SK-N-SH treated with all-trans-retinoic acid at 6 μM for 48 hours (cell line): Measurements from ENCODE around the gene OR8U1.

ENCODE experiments used
- ATAC-seq: fragments of 200-7000 bp; cut with Tn5 transposase; 3 replicates; pipeline ENCODE4 v1.9.1; 2020; ENCODE audit warnings: mild to moderate bottlenecking, moderate library complexity
- ARNTL ChIP-seq: fragments of 450-650 bp; formaldehyde crosslinking; IDR thresholded peaks from 2 replicates; pipeline ENCODE4 v1.5.0; 2020; ENCODE audit warnings: low read depth, mild to moderate bottlenecking, moderate library complexity, borderline replicate concordance
- BACH2 ChIP-seq: fragments of 250-450 bp; sonication (Bioruptor Pico); IDR thresholded peaks from 2 replicates; pipeline ENCODE4 v1.9.0; 2021; ENCODE audit warnings: mild to moderate bottlenecking, borderline replicate concordance
- CSDC2 ChIP-seq: fragments of 250-450 bp; sonication (Bioruptor Pico); IDR thresholded peaks from 2 replicates; pipeline ENCODE4 v1.5.0; 2020; ENCODE audit warnings: mild to moderate bottlenecking, moderate library complexity
- ESRRG ChIP-seq: fragments of 250-450 bp; sonication (Bioruptor Pico); IDR thresholded peaks from 2 replicates; pipeline ENCODE4 v1.6.1; 2021; ENCODE audit warnings: mild to moderate bottlenecking
- ISL1 ChIP-seq: fragments of 250-450 bp; sonication (Bioruptor Pico); IDR thresholded peaks from 2 replicates; pipeline ENCODE4 v2.1.2; 2022; ENCODE audit warnings: mild to moderate bottlenecking, moderate library complexity
- OSR1 ChIP-seq: fragments of 250-450 bp; sonication (Bioruptor Pico); IDR thresholded peaks from 2 replicates; pipeline ENCODE4 v1.8.0; 2022; ENCODE audit warnings: moderate library complexity, mild to moderate bottlenecking, inconsistent platforms
- PPARA ChIP-seq: fragments of 250-450 bp; sonication (Bioruptor Pico); IDR thresholded peaks from 2 replicates; pipeline ENCODE4 v1.5.0; 2020; ENCODE audit warnings: mild to moderate bottlenecking, borderline replicate concordance
- RARB ChIP-seq: fragments of 250-450 bp; sonication (Bioruptor Pico); IDR thresholded peaks from 2 replicates; pipeline ENCODE4 v1.8.0; 2021; ENCODE audit warnings: mild to moderate bottlenecking, moderate library complexity
- SNAI2 ChIP-seq: fragments of 250-450 bp; sonication (Bioruptor Pico); IDR thresholded peaks from 2 replicates; pipeline ENCODE4 v1.5.0; 2020; ENCODE audit warnings: mild to moderate bottlenecking, moderate library complexity
- TCF4 ChIP-seq: fragments of 250-450 bp; sonication (Bioruptor Pico); IDR thresholded peaks from 2 replicates; pipeline ENCODE4 v1.8.0; 2021; ENCODE audit warnings: mild to moderate bottlenecking, moderate library complexity, borderline replicate concordance
- TOX ChIP-seq: fragments of 250-450 bp; sonication (Bioruptor Pico); IDR thresholded peaks from 2 replicates; pipeline ENCODE4 v1.8.0; 2021; ENCODE audit warnings: mild to moderate bottlenecking, moderate library complexity, borderline replicate concordance
- ZC3H10 ChIP-seq: fragments of 250-450 bp; sonication (Bioruptor Pico); IDR thresholded peaks from 2 replicates; pipeline ENCODE4 v1.5.1; 2021; ENCODE audit warnings: mild to moderate bottlenecking, moderate library complexity
- ZFP3 ChIP-seq: fragments of 250-450 bp; sonication (Bioruptor Pico); IDR thresholded peaks from 2 replicates; pipeline ENCODE4 v1.5.0; 2020; ENCODE audit warnings: mild to moderate bottlenecking, moderate library complexity
- ZFP30 ChIP-seq: fragments of 450-650 bp; formaldehyde crosslinking; IDR thresholded peaks from 2 replicates; pipeline ENCODE4 v1.5.0; 2022; ENCODE audit warnings: mild to moderate bottlenecking, moderate library complexity
- ZNF565 ChIP-seq: fragments of 450-650 bp; formaldehyde crosslinking; conservative IDR thresholded peaks from 2 replicates; pipeline ENCODE4 v1.5.0; 2020; ENCODE audit warnings: low read depth, mild to moderate bottlenecking, moderate library complexity
- ZNF70 ChIP-seq: fragments of 450-650 bp; formaldehyde crosslinking; IDR thresholded peaks from 2 replicates; pipeline ENCODE4 v1.5.0; 2020; ENCODE audit warnings: mild to moderate bottlenecking, moderate library complexity
- TF ChIP-seq, protein P1 (sequence below): fragments of 250-450 bp; sonication (Bioruptor Pico); IDR thresholded peaks from 2 replicates; pipeline ENCODE4 v1.5.1; 2020; ENCODE audit warnings: low read depth, mild to moderate bottlenecking, moderate library complexity
- TF ChIP-seq, protein P2 (sequence below): fragments of 250-450 bp; sonication (Bioruptor Pico); IDR thresholded peaks from 2 replicates; pipeline ENCODE4 v1.5.0; 2020; ENCODE audit warnings: mild to moderate bottlenecking, moderate library complexity
- TF ChIP-seq, protein P3 (sequence below): fragments of 250-450 bp; sonication (Bioruptor Pico); IDR thresholded peaks from 2 replicates; pipeline ENCODE4 v1.8.0; 2020; ENCODE audit warnings: mild to moderate bottlenecking, moderate library complexity, borderline replicate concordance
- TF ChIP-seq, protein P4 (sequence below): fragments of 250-450 bp; sonication (Bioruptor Pico); IDR thresholded peaks from 2 replicates; pipeline ENCODE4 v1.8.0; 2021; ENCODE audit warnings: low read depth, mild to moderate bottlenecking, moderate library complexity, borderline replicate concordance
- TF ChIP-seq, protein P5 (sequence below): fragments of 250-450 bp; sonication (Bioruptor Pico); IDR thresholded peaks from 2 replicates; pipeline ENCODE4 v1.5.1; 2021; ENCODE audit warnings: mild to moderate bottlenecking, moderate library complexity

The OR8U1 gene

DNA sequence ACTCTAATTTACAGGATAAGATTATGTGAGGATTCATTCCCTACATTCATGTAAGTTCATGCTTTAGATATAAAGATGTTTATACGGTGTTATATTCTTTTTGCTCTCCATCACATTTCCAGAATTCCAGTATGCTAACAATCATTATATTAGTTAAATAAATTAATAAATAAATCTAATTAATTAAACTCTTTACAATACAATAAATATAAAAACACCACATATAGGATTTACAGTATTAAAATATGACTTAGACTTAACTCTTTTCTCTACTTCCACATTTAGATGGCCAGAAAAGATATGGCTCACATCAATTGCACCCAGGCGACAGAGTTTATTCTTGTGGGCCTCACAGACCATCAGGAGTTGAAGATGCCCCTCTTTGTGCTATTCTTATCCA is at the start of gene OR8U1:
OR8U1 (plus strand) TSS at position 301 of the 400 bp plus-strand sequence; CDS start at position 301, 0 bp downstream.
- ATAC-seq, result no peak
- TF ChIP-seq RARB, result no peak
- TF ChIP-seq ARNTL (CRISPR knock-in tag), result no peak
- TF ChIP-seq TCF4 (CRISPR knock-in tag), result no peak
- no peak for TF ChIP-seq CSDC2 (CRISPR knock-in tag)
- no peak for TF ChIP-seq SNAI2
- TF ChIP-seq, protein P1, sequence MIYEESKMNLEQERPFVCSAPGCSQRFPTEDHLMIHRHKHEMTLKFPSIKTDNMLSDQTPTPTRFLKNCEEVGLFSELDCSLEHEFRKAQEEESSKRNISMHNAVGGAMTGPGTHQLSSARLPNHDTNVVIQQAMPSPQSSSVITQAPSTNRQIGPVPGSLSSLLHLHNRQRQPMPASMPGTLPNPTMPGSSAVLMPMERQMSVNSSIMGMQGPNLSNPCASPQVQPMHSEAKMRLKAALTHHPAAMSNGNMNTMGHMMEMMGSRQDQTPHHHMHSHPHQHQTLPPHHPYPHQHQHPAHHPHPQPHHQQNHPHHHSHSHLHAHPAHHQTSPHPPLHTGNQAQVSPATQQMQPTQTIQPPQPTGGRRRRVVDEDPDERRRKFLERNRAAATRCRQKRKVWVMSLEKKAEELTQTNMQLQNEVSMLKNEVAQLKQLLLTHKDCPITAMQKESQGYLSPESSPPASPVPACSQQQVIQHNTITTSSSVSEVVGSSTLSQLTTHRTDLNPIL (CRISPR knock-in tag), result no peak

DNA sequence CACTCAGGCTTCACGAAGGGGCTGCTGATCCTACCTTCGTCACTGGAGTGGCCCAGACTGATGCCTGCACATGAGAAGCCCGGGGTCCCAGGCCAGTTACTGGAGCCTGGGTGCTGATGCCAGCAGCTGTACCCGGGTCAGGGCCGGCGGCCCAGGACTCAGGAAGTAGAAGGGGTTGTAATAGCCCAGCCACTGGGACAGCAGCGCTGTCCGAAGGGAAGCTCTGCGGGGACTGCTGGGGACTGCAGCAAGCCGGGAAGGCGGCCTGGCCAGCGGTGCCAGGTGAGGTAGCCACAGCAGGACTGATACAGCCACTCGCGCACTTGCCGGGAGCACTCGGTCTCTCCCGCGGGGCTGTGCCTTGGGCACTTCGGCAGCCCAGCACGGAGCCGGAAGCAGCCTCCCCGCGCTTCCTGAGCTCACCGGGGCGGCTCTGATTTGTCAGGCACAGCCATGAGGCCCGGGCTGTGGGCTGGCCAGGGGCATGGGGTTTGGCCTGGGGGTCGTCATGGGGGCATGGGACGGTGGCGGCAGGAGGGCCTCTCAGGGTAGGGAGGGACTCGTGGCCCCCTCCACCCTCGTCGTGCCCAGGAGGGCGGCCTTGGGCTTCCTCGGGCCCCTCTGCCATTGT is 43.4 kb upstream of the OR8U1 start:
- peak; percentile 85 for ATAC-seq

DNA sequence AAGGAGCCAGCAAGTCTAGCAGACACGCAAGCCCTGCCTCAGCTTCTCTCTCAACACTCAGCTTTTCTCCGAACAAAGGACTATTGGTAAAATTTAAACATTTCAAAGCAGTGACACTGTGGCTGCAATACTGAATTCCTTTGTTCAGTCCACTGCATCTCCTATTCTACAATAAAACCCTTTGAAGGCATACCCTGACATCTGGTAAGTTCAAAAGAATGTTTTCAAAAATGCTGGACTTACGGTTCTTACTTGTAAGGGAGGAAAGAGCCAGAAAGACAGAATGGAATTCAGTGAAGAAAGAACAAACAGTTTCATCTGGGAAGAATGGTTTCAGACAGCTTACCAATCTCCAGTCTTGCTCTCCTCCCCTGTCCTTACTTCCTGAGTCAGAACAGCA is 42.3 kb upstream of the OR8U1 start:
- no peak for ATAC-seq
- no peak for TF ChIP-seq ESRRG (CRISPR knock-in tag)
- TF ChIP-seq OSR1 (CRISPR knock-in tag), result no peak
- TF ChIP-seq, protein P2, sequence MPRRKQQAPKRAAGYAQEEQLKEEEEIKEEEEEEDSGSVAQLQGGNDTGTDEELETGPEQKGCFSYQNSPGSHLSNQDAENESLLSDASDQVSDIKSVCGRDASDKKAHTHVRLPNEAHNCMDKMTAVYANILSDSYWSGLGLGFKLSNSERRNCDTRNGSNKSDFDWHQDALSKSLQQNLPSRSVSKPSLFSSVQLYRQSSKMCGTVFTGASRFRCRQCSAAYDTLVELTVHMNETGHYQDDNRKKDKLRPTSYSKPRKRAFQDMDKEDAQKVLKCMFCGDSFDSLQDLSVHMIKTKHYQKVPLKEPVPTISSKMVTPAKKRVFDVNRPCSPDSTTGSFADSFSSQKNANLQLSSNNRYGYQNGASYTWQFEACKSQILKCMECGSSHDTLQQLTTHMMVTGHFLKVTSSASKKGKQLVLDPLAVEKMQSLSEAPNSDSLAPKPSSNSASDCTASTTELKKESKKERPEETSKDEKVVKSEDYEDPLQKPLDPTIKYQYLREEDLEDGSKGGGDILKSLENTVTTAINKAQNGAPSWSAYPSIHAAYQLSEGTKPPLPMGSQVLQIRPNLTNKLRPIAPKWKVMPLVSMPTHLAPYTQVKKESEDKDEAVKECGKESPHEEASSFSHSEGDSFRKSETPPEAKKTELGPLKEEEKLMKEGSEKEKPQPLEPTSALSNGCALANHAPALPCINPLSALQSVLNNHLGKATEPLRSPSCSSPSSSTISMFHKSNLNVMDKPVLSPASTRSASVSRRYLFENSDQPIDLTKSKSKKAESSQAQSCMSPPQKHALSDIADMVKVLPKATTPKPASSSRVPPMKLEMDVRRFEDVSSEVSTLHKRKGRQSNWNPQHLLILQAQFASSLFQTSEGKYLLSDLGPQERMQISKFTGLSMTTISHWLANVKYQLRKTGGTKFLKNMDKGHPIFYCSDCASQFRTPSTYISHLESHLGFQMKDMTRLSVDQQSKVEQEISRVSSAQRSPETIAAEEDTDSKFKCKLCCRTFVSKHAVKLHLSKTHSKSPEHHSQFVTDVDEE (CRISPR knock-in tag), result no peak
- TF ChIP-seq, protein P1 (CRISPR knock-in tag), result no peak
- no peak for TF ChIP-seq PPARA
- no peak for TF ChIP-seq ZC3H10
- TF ChIP-seq TOX (CRISPR knock-in tag), result no peak
- no peak for TF ChIP-seq ZFP30 (CRISPR knock-in tag)
- no peak for TF ChIP-seq ZFP3 (CRISPR knock-in tag)
- TF ChIP-seq RARB, result no peak
- no peak for TF ChIP-seq BACH2 (CRISPR knock-in tag)
- no peak for TF ChIP-seq ZNF70 (CRISPR knock-in tag)
- no peak for TF ChIP-seq ZNF565 (CRISPR knock-in tag)
- TF ChIP-seq, protein P3, sequence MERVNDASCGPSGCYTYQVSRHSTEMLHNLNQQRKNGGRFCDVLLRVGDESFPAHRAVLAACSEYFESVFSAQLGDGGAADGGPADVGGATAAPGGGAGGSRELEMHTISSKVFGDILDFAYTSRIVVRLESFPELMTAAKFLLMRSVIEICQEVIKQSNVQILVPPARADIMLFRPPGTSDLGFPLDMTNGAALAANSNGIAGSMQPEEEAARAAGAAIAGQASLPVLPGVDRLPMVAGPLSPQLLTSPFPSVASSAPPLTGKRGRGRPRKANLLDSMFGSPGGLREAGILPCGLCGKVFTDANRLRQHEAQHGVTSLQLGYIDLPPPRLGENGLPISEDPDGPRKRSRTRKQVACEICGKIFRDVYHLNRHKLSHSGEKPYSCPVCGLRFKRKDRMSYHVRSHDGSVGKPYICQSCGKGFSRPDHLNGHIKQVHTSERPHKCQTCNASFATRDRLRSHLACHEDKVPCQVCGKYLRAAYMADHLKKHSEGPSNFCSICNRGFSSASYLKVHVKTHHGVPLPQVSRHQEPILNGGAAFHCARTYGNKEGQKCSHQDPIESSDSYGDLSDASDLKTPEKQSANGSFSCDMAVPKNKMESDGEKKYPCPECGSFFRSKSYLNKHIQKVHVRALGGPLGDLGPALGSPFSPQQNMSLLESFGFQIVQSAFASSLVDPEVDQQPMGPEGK (CRISPR knock-in tag), result no peak

More for the DNA sequence above, 43.4 kb upstream of the OR8U1 start:
- TF ChIP-seq ZFP3 (CRISPR knock-in tag), result no peak
- TF ChIP-seq SNAI2, result no peak
- TF ChIP-seq CSDC2 (CRISPR knock-in tag), result no peak
- no peak for TF ChIP-seq ZC3H10
- TF ChIP-seq, protein P4, sequence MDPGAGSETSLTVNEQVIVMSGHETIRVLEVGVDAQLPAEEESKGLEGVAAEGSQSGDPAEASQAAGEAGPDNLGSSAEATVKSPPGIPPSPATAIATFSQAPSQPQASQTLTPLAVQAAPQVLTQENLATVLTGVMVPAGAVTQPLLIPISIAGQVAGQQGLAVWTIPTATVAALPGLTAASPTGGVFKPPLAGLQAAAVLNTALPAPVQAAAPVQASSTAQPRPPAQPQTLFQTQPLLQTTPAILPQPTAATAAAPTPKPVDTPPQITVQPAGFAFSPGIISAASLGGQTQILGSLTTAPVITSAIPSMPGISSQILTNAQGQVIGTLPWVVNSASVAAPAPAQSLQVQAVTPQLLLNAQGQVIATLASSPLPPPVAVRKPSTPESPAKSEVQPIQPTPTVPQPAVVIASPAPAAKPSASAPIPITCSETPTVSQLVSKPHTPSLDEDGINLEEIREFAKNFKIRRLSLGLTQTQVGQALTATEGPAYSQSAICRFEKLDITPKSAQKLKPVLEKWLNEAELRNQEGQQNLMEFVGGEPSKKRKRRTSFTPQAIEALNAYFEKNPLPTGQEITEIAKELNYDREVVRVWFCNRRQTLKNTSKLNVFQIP (CRISPR knock-in tag), result no peak
- TF ChIP-seq, protein P1 (CRISPR knock-in tag), result no peak
- TF ChIP-seq TCF4 (CRISPR knock-in tag), result no peak
- TF ChIP-seq RARB, result no peak
- TF ChIP-seq ARNTL (CRISPR knock-in tag), result no peak
- TF ChIP-seq ZNF70 (CRISPR knock-in tag), result no peak
- TF ChIP-seq ISL1 (CRISPR knock-in tag), result no peak
- no peak for TF ChIP-seq OSR1 (CRISPR knock-in tag)
- TF ChIP-seq, protein P5, sequence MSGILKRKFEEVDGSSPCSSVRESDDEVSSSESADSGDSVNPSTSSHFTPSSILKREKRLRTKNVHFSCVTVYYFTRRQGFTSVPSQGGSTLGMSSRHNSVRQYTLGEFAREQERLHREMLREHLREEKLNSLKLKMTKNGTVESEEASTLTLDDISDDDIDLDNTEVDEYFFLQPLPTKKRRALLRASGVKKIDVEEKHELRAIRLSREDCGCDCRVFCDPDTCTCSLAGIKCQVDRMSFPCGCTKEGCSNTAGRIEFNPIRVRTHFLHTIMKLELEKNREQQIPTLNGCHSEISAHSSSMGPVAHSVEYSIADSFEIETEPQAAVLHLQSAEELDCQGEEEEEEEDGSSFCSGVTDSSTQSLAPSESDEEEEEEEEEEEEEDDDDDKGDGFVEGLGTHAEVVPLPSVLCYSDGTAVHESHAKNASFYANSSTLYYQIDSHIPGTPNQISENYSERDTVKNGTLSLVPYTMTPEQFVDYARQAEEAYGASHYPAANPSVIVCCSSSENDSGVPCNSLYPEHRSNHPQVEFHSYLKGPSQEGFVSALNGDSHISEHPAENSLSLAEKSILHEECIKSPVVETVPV (CRISPR knock-in tag), result no peak
- TF ChIP-seq PPARA, result no peak
